NCI-H2196 (cell line): Measurements from ENCODE around the gene TMEM182.

ENCODE experiments used
- DNase-seq: peaks from one replicate; lab custom pipeline; 2025; ENCODE audit not compliant: unreplicated experiment; lab: John Stamatoyannopoulos, UW

The TMEM182 gene

GRCh38 chr2:102852867-102853266, 91.0 kb downstream of the TMEM182 start:
- DNase-seq = no peak
